Measurements from ENCODE around the gene KAT5.
A peak's percentile ranks its signal among the peaks of the same experiment; 100 is the strongest.

Gene KAT5

GRCh38 chr11:65710421-65710820 lies 1.6 kb upstream of the KAT5 start:
- 84 to 93% methylated on average over 2 to 3 of the region's 3 CpGs for WGBS, 2 experiments (ENCODE audit: insufficient coverage in 2 of 2)
- H3K9me3 ChIP-seq (ENCODE audit: control insufficient read depth, low read length): no peaks in the 10 kb centered on the region
- no peak overlapping the region for H3K4me3 ChIP-seq (ENCODE audit: extremely low read depth, insufficient read depth, low read length, poor library complexity, severe bottlenecking)
- no peaks in the 10 kb centered on the region for H3K4me1 ChIP-seq (ENCODE audit: control insufficient read depth, insufficient read depth, low read length, poor library complexity, severe bottlenecking)
- no peak overlapping the region for H3K27ac ChIP-seq (ENCODE audit: low read depth, low read length, severe bottlenecking)
- H3K36me3 ChIP-seq (ENCODE audit: control insufficient read depth, insufficient read depth, low read length): peaks cover 26% of the 10 kb centered on the region

GRCh38 chr11:65712633-65713076 lies 603 bp downstream of the KAT5 start:
- 60 to 62% methylated on average over 9 to 11 of the region's 11 CpGs for WGBS, 2 experiments (ENCODE audit: insufficient coverage in 2 of 2)
- H3K36me3 ChIP-seq (ENCODE audit: control insufficient read depth, insufficient read depth, low read length): peaks cover 48% of the 10 kb centered on the region
- no peaks in the 10 kb centered on the region for H3K4me1 ChIP-seq (ENCODE audit: control insufficient read depth, insufficient read depth, low read length, poor library complexity, severe bottlenecking)
- H3K27ac ChIP-seq (ENCODE audit: low read depth, low read length, severe bottlenecking): peak overlapping the region; percentile 99
- no peaks in the 10 kb centered on the region for H3K9me3 ChIP-seq (ENCODE audit: control insufficient read depth, low read length)
- peak overlapping the region; percentile 78 for H3K4me3 ChIP-seq (ENCODE audit: extremely low read depth, insufficient read depth, low read length, poor library complexity, severe bottlenecking)

- Histone ChIP-seq H3K27ac (ENCODE audit: low read depth, low read length, severe bottlenecking) (no peak overlapping the region), H3K4me3 (ENCODE audit: extremely low read depth, insufficient read depth, low read length, poor library complexity, severe bottlenecking) (peak overlapping the region; percentile 78), H3K4me1 (ENCODE audit: control insufficient read depth, insufficient read depth, low read length, poor library complexity, severe bottlenecking) (no peaks in the 10 kb centered on the region), H3K36me3 (ENCODE audit: control insufficient read depth, insufficient read depth, low read length) (peaks cover 54% of the 10 kb centered on the region), H3K9me3 (ENCODE audit: control insufficient read depth, low read length) (no peaks in the 10 kb centered on the region)
- WGBS, 2 experiments (ENCODE audit: insufficient coverage in 2 of 2): 95 to 97% methylated on average over 14 to 21 of the region's 24 CpGs
Observed at GRCh38 chr11:65713212-65713969, 1.3 kb downstream of the KAT5 start.

DNA sequence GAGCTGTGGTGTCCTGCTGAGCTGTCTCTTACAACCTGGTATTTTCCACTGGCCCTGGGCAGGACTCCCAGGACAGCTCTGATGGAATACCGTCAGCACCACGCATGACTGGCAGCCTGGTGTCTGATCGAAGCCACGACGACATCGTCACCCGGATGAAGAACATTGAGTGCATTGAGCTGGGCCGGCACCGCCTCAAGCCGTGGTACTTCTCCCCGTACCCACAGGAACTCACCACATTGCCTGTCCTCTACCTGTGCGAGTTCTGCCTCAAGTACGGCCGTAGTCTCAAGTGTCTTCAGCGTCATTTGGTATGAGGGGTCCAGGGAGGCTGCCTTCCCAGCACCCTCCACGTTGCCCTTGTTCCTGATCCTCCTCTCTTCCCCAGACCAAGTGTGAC lies 2.4 kb downstream of the KAT5 start:
- 93 to 94% methylated on average over 12 to 13 of the region's 16 CpGs for WGBS, 2 experiments (ENCODE audit: insufficient coverage in 2 of 2)

DNA sequence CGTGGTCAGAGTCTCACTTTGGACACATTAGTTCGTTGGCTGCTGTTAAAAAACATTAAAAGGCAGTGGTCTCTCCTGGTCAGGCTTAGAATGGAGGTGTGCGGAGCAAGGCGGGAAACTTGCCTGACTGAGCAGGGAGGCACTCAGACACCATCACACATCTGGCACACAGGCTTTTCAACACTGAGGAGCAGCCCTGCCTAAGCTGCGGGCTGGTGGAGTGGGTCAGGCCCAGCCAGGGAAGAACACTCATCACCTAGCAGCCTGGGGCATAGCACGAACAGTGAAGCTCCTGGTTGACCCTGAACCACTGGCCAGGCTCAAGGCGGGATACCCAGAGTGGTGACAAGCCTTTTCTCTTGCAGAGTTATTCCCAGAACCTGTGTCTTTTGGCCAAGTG lies 4.2 kb downstream of the KAT5 start:
- Histone ChIP-seq H3K9me3 (ENCODE audit: control insufficient read depth, low read length) (no peaks in the 10 kb centered on the region), H3K27ac (ENCODE audit: low read depth, low read length, severe bottlenecking) (no peak overlapping the region), H3K4me1 (ENCODE audit: control insufficient read depth, insufficient read depth, low read length, poor library complexity, severe bottlenecking) (peaks cover 9% of the 10 kb centered on the region), H3K4me3 (ENCODE audit: extremely low read depth, insufficient read depth, low read length, poor library complexity, severe bottlenecking) (no peak overlapping the region), H3K36me3 (ENCODE audit: control insufficient read depth, insufficient read depth, low read length) (peaks cover 67% of the 10 kb centered on the region)
- WGBS, 2 experiments (ENCODE audit: insufficient coverage in 2 of 2): 72 to 96% methylated on average over 3 to 5 of the region's 7 CpGs

More for the DNA sequence above, 2.4 kb downstream of the KAT5 start:
- H3K4me3 ChIP-seq (ENCODE audit: extremely low read depth, insufficient read depth, low read length, poor library complexity, severe bottlenecking): no peak overlapping the region
- H3K36me3 ChIP-seq (ENCODE audit: control insufficient read depth, insufficient read depth, low read length): peaks cover 65% of the 10 kb centered on the region
- peaks cover 6% of the 10 kb centered on the region for H3K4me1 ChIP-seq (ENCODE audit: control insufficient read depth, insufficient read depth, low read length, poor library complexity, severe bottlenecking)
- H3K27ac ChIP-seq (ENCODE audit: low read depth, low read length, severe bottlenecking): no peak overlapping the region
- H3K9me3 ChIP-seq (ENCODE audit: control insufficient read depth, low read length): no peaks in the 10 kb centered on the region

- 96 to 98% methylated on average over 13 to 14 of the region's 14 CpGs for whole genome bisulfite sequencing, 2 experiments (ENCODE audit: insufficient coverage in 2 of 2)
- H3K27ac ChIP-seq (ENCODE audit: low read depth, low read length, severe bottlenecking): no peak overlapping the region
- peaks cover 9% of the 10 kb centered on the region for H3K4me1 ChIP-seq (ENCODE audit: control insufficient read depth, insufficient read depth, low read length, poor library complexity, severe bottlenecking)
- peaks cover 67% of the 10 kb centered on the region for H3K36me3 ChIP-seq (ENCODE audit: control insufficient read depth, insufficient read depth, low read length)
- no peaks in the 10 kb centered on the region for H3K9me3 ChIP-seq (ENCODE audit: control insufficient read depth, low read length)
- no peak overlapping the region for H3K4me3 ChIP-seq (ENCODE audit: extremely low read depth, insufficient read depth, low read length, poor library complexity, severe bottlenecking)
Observed at GRCh38 chr11:65716774-65717405, 4.8 kb downstream of the KAT5 start.

- Histone ChIP-seq H3K4me3 (ENCODE audit: extremely low read depth, insufficient read depth, low read length, poor library complexity, severe bottlenecking) (no peak overlapping the region), H3K9me3 (ENCODE audit: control insufficient read depth, low read length) (no peaks in the 10 kb centered on the region), H3K36me3 (ENCODE audit: control insufficient read depth, insufficient read depth, low read length) (peaks cover 65% of the 10 kb centered on the region), H3K27ac (ENCODE audit: low read depth, low read length, severe bottlenecking) (no peak overlapping the region), H3K4me1 (ENCODE audit: control insufficient read depth, insufficient read depth, low read length, poor library complexity, severe bottlenecking) (peaks cover 9% of the 10 kb centered on the region)
- WGBS, 2 experiments (ENCODE audit: insufficient coverage in 2 of 2): 92 to 98% methylated on average over 6 of the region's 6 CpGs
Observed at GRCh38 chr11:65717906-65718305, 5.9 kb downstream of the KAT5 start.

DNA sequence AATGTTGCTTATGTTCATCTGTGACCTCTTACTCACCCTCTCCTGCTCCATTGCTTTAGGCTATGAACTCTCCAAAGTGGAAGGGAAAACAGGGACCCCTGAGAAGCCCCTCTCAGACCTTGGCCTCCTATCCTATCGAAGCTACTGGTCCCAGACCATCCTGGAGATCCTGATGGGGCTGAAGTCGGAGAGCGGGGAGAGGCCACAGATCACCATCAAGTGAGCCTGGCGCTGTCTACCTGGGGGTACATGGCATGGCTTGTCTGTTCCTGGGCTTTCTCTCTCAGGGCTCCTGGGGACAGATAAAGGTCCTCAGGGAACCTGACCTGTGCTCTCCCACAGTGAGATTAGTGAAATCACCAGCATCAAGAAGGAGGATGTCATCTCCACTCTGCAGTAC lies 6.5 kb downstream of the KAT5 start:
- H3K9me3 ChIP-seq (ENCODE audit: control insufficient read depth, low read length): no peaks in the 10 kb centered on the region
- peak overlapping the region; percentile 74 for H3K4me3 ChIP-seq (ENCODE audit: extremely low read depth, insufficient read depth, low read length, poor library complexity, severe bottlenecking)
- peaks cover 9% of the 10 kb centered on the region for H3K4me1 ChIP-seq (ENCODE audit: control insufficient read depth, insufficient read depth, low read length, poor library complexity, severe bottlenecking)
- peaks cover 59% of the 10 kb centered on the region for H3K36me3 ChIP-seq (ENCODE audit: control insufficient read depth, insufficient read depth, low read length)
- 93 to 100% methylated on average over 4 of the region's 4 CpGs for WGBS, 2 experiments (ENCODE audit: insufficient coverage in 2 of 2)
- no peak overlapping the region for H3K27ac ChIP-seq (ENCODE audit: low read depth, low read length, severe bottlenecking)

- Histone ChIP-seq H3K27ac (ENCODE audit: low read depth, low read length, severe bottlenecking) (no peak overlapping the region), H3K36me3 (ENCODE audit: control insufficient read depth, insufficient read depth, low read length) (peaks cover 54% of the 10 kb centered on the region), H3K4me3 (ENCODE audit: extremely low read depth, insufficient read depth, low read length, poor library complexity, severe bottlenecking) (peak overlapping the region; percentile 74), H3K9me3 (ENCODE audit: control insufficient read depth, low read length) (no peaks in the 10 kb centered on the region), H3K4me1 (ENCODE audit: control insufficient read depth, insufficient read depth, low read length, poor library complexity, severe bottlenecking) (peaks cover 9% of the 10 kb centered on the region)
- WGBS, 2 experiments (ENCODE audit: insufficient coverage in 2 of 2): 91 to 93% methylated on average over 8 to 9 of the region's 10 CpGs
Observed at GRCh38 chr11:65718964-65719492, 7.0 kb downstream of the KAT5 start.

DNA sequence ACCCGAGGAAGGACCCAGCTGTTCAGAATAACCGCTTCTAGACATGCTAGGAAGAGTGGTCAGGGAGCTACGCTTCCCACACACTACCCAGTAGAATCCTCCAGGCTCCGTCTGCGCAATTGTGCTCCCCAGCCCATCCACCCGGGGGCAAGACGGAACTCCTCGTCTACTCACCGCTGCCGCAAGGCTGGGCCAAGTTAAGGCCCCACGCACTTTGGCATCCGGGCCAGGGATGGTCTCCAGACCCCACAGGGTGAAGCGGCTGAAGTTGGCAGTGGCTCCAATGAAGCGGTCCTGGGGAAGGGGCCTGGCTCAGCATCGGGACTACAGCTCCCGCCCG lies 7.8 kb downstream of the KAT5 start:
- WGBS, 2 experiments (ENCODE audit: insufficient coverage in 2 of 2): 7 to 11% methylated on average over 11 to 15 of the region's 17 CpGs
- Histone ChIP-seq H3K4me1 (ENCODE audit: control insufficient read depth, insufficient read depth, low read length, poor library complexity, severe bottlenecking) (peaks cover 9% of the 10 kb centered on the region), H3K4me3 (ENCODE audit: extremely low read depth, insufficient read depth, low read length, poor library complexity, severe bottlenecking) (peak overlapping the region; percentile 74), H3K36me3 (ENCODE audit: control insufficient read depth, insufficient read depth, low read length) (peaks cover 46% of the 10 kb centered on the region), H3K9me3 (ENCODE audit: control insufficient read depth, low read length) (no peaks in the 10 kb centered on the region), H3K27ac (ENCODE audit: low read depth, low read length, severe bottlenecking) (peak overlapping the region; percentile 66)

Data from mesodermal cell (in vitro differentiated cells).